ENCODE data around the gene SLC19A1.

The SLC19A1 gene

DNA sequence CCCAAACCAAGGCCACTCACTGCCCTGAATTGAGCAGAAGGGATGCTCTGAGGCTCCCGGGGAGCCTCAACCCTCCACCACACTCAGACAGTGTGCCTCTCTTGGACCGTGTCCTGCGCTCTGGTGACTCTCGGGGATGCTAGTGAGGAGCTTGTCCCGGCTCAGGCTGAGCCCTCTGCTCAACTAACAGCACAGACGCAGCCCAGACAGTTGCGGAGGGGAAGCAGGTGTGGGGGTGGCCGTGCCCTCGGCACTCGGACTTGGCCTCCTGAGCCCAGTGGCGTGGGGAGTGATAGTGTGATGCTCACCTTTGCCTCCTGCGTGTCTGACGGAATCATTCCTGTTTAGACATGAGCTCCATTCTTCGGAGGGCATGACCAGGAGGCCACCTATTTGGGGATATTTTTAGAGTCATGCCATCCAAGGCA is 15.4 kb upstream of the SLC19A1 start:
- no peak for DNase-seq

DNA sequence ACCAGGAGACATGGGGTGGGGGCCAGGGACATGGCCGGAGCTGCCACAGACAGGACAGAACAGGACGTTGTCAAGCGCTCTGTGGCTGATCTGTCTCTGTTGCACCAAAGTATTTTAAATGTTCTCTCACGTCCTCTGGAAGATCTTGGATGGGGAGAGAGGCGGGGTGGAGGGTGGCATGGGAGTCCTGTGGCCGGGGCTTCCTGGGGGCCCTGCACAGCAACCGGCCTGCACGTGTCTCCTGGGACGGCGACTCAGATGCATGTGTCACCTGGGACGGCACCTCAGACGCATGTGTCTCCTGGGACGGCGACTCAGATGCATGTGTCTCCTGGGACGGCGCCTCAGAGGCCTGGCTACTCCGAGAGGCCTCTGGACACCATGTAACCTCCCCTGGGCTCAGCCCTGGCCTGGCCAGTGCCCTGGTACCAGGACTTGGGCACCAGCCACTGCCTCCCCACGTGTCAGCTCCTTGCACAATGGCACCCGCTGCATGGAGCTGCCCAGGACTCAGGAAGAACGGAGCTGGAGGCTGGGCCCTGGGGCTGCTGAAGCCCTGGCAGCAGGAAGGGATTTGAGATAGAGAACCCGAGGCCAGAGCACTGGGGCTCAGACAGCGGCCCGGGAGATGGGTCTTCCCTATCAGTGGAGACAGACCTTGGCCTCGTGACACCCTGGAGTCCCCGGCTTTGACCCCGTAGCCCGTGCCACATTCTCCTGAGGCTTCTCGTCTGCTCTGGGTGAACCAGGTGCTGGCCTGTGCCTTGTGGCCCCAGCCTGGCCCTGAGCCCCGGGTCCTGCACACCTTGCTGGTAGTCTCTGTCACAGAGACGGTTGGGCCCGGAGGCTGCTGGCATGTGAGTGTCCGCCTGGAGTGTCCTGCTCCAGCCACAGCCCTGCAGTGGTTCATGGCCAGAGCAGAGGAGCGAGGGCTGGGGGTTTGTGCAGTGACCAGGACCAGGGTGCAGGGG is 14.7 kb upstream of the SLC19A1 start:
- DNase-seq: no peak

DNA sequence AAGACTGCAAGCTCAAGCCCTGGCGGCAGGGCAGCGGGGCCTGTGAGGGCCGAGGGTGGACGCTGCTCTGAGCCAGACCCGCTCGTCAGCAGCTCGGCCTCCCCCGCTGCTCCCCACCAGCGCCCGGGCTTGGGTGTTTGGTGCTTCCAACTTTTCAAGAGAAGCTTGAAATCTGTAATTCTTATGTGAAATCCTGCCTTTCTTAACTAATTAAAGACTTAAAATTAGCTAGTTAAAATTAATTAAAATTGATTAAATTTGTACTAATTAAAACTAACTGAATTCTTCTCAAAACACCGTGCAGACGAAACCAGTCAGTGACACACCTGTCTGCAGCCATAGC is 14.0 kb upstream of the SLC19A1 start:
- no peak for DNase-seq

DNA sequence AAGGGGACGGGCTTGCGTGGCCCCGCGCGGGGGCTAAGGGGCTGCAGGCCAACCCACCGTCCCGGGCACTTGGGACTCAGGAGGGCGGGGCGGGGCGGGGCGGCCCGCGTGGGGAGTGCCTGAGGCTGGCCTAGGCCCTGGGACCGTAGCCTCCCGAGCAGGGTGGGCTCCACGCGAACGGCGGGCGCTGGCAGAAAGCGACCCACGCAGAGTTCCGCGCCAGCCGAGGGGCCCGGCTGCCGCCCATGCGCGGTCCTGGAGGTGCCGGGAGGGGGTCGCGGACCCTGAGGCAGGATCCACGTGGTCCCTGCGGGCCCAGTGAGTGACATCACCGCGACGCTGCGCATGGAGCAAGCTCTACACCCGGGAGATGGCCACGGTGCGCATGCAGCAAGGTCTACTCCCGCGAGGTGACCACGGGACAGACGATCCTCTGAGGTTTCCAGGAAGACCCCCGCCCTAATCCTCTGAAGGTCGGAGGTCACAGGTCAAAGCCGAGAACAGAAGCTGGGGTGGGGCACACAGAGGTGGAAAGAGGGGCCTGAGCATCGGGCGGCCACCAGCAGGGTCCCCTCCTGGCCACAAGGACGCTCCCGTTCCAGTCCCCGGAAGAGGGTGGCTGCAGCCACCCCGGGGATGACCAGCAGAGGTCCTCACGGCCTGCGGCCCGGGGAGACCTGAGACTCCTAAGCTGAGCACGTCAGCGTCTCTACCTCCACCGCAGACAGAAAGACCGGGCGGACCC is 13.5 kb upstream of the SLC19A1 start:
- peak; percentile 40 for DNase-seq

DNA sequence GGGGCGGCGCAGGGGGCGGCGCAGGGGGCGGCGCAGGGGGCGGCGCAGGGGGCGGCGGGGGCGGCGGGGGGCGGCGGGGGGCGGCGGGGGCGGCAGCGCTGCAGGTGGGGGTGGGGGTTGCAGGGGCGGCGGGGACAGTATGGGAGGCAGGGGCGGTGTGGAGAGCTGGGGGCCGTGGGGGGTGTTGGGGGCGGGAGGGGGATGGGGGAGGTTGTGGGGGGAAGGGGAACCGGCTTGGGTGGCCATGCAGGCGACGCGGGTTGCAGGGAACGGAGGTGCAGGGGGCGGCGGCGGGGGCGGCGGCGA is 13.0 kb upstream of the SLC19A1 start:
- no peak for DNase-seq

DNA sequence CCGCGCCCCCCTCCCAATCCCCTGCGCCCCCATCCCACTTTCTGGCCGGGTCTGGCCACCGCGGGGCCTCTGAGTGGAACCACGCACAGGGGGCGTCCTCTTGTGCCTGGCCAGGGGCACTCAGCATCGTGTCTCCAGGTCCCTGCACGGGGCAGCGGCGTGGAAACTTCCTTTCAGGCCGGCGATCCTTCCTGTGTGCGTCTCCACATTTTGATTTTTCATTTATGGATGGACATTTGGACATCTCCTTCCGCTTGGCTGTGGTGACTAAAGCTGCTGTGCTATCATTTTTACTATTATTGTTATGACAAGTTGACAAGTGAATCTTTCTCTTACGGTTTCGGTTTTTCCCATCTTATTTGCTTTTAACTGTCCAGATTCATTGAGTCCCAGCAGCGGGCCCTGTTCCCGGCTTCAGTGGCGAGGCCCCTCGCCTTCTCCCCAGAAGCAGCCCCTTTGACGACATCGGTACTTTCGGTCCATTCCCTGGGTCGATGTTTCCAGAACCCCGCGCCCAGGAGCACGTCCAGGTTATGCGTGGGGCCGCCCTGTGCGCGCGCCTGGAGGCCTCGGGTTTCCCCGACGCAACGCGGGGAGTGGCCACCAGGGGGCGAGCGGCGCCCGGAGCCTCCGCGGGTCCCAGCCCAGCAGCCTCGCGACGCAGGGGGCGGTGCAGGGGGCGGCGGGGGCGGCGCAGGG is 12.4 kb upstream of the SLC19A1 start:
- DNase-seq: peak; percentile 87

DNA sequence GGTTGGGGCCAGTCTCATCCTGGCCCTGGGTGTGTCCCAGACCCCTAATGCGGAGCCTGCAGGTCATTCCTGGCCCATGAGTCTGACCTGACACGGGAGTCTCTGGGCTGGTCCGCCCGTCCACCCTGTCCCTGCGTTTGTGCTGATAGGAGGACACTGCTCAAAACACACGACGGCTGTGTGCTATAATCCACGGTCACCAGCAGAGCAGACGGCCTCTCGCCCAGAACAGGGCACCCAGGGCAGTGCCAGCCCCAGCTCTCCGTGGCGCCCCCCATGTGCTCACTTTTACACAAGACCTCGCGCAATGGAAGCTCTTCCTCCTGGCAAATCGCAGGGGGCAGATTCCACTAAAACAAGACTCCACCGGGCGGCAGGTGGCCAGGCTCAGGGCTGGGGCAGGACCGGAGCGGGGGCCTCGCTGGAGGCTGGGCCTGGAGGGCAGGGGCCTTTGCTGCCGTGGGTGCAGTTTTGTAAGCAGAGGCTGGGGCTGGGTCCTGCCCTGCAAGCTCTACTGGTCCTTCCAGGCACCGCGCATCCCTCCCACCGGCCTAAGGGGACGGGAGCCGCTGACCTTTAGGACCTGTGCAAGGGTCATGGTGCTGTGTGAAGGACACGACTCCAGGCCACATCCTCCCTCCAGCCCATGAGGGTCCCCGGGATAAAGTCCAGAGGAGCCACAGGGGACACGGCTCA is 10.6 kb upstream of the SLC19A1 start:
- no peak for DNase-seq

DNA sequence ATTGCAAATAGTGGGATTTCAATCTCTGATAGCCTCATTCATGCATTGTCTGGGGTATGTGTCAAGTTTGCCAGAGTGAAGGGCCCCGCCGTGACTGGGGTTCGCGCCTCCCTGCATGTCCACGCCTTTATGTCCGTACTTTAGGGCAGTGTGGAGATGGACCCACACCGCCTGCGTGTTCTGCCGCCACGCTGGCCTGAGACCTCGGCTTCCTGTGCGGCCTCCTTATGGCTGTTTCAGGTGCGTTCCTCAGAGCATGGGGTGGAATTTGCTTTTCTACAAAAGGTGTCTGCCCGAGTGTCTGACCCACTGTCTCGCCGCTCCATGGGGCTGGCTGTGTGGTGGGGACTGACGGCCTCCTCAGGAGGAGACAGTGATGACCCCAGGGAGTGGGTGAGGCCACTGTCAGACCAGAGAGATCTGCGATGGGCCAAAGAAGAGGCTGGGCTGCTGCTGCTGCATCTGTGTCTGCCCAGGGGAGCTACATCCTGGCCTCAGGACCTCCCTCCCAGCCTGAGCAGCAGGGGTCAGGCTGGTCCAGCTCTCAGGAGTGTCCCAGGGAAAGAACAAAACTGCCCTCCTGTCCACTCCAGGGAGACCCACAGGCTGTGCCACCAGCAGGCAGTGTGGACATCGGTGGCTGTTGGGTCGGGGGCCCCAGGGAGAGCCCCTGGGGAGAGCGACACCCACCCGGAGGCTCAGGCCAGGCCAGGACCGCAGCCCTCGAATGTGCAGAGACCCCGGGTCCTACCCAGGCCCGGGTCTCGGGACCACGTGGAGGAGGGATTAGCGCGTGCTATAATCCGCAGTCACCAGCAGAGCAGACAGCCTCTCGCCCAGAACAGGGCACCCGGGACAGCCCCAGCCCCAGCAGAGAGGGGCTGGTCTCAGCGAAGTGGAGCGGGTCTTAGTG is 9.8 kb upstream of the SLC19A1 start:
- no peak for DNase-seq

DNA sequence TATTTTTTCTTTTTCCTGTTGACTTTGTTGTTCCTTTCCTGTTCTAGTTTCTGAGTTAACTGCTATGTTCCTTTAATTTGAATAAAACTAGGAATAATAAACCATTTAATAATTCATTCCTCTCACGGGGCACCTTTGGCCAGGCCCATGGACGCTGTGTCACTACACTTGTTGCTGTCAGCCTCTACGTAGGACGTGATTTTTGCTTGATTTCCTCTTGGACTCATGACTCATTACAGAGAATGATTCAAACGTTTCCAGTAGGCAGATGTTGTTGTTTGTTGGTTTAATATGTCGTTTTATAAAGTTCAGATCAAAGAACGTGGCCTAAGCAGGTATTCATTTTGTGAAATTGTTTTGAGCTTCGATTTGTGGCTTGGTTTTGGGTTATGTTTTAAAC is 9.1 kb upstream of the SLC19A1 start:
- no peak for DNase-seq

DNA sequence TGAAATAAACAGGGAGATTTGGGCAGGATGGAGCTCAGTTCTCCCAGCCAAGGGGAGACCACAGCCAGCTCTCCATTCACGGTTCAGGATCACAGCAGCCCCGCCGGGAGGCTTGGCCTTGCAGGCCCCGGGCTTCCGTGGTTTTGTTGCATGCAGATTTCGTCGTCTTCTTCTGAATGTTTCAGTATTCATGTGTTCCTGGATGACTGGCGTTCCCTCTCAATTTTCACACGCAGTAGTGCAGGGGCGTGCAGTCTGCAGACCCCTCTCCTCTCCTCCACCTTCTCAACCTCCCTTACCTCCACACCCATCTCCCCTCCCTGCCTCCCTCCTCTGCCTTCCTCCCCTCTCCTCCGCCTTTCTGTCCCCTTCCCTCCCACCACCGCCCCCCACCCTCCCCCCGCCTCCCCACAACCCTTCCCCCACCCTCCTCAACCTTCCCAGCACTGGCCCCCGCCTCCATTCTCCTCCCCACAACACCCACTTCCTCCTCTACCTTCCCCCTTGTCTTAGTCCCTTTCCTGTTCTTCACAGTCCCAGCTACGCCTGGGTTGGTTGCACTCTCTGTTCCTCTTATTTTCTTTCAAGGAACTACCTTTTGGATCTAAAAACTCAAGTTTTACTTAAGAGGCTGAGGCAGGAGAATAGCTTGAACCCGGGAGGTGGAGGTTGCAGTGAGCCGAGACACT is 8.4 kb upstream of the SLC19A1 start:
- DNase-seq: no peak

DNA sequence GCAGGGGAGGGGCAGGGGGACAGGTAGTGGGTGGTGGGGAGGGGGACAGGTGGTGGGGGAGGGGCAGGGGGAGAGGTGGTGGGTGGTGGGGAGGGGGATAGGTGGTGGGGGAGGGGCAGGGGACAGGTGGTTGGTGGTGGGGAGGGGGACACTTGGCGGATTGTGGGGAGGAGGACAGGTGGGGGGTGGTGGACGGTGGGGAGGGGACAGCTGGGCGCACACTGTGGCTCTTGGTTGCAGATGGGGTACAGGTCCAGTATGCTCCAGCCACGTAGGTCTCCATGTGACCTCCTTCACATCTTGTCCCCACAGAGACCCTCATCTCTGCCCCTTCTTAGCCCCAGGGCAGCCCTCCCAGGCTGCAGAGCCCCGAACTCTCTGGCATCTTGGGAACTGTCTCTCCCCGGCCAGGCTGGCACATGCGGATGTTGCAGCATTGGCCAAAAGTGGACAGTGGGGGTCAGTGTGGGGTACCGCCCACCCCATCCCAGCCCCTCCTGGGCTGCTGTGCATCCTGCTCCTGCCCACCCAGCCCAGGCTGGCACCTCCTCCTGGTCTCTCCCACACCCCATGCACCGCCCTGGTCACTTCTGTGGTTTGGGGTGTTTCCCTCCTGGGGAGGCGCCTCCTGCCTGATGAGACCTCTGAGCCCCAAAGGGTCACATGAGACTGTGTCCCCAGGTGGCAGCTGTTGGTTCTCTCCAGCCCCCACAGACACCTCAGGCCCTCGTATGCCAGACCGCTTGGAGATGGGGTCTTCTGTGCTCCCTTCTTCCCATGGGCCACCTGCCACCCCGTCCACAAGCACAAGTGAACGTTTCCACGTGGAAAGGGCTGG is 7.6 kb upstream of the SLC19A1 start:
- no peak for DNase-seq

DNA sequence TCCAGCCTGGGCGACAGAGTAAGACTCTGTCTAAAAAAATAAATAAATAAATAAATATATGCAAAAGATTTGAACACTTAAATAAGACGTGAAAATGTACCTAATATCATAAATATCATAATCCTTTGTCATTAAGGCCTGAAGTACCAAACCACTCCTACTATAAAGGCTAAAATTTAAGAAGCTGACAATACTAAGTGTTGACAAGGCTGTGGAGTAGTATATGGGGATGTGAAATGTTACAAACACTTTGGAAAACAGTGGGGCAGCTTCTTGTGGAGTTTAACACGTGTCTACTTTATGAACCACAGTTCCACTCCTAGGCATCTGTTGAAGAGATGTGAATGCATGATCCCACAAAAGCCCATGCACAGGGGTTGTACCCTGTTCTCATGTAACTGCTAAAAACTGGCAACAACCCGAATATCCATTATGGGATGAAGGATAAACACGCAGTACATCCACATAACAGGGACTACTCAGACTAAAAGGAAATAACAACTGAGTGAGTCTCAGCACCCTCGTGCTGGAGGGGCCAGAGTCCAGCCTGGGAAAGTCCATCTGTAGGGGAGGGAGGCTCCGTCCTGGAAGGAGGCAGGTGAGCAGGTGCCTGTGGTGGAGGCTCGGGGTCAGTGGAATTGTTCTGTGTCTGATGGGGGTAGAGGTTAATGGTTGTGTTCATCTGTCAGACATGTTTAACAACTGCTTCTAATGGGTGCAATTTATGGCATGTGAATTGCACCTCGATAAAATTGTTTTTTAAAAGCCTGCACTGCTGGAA is 6.7 kb upstream of the SLC19A1 start:
- no peak for DNase-seq

DNA sequence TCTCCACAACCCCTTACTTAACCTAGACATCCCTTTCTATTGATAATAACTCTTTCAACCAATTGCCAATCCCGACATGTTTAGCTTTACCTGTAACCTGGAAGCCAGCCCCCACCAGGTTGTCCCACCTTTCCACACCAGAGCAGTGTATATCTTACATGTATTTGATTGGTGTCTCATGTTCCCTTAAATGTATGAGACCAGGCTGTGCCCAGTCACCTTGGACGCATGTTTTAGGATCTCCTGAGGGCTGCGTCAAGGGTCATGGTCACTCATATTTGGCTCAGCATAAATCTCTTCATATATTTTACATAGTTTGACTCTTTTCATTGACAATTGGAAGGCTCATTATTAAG is 5.3 kb upstream of the SLC19A1 start:
- no peak for DNase-seq

DNA sequence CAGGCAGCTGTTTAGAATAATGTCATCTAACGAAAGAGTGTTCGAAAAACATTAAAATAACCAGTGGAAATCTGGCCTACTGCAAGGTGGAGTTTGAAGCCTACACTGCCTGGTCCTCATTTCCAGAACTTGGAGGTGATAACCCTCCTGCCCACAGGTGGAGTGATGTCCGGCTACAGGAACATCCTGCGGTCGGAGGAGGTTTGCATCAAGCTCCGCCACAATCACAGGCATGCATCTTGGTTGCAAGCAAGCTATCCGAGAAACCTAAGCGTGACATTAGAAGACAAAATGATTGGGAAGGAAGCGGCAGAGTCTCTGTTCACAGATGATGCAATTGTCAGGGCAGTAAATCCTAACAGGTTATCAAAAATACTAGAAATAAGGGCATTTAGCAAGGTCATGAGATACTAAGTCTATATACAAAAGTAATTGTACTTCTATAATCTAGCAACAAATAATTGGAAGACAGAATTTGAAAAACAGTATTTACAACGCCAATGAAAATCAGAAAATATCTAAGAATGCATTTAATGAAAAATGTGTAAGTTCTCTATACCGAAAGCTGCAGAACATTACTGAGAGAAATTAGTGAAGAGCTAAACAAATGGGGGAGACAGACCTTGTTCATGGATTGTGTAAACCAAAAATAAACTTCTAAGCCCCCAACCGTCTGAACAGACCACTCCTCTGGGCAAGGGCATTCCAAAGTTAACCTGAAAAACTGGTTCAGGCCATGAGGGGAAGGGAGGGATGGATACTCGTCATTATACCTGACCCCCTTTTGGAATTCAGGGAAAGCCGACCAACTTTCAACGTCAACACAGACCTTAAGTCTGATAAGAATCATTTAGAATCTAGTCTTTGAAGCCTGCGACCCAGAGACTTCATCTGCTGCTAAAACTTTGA is 4.7 kb upstream of the SLC19A1 start:
- DNase-seq: no peak

DNA sequence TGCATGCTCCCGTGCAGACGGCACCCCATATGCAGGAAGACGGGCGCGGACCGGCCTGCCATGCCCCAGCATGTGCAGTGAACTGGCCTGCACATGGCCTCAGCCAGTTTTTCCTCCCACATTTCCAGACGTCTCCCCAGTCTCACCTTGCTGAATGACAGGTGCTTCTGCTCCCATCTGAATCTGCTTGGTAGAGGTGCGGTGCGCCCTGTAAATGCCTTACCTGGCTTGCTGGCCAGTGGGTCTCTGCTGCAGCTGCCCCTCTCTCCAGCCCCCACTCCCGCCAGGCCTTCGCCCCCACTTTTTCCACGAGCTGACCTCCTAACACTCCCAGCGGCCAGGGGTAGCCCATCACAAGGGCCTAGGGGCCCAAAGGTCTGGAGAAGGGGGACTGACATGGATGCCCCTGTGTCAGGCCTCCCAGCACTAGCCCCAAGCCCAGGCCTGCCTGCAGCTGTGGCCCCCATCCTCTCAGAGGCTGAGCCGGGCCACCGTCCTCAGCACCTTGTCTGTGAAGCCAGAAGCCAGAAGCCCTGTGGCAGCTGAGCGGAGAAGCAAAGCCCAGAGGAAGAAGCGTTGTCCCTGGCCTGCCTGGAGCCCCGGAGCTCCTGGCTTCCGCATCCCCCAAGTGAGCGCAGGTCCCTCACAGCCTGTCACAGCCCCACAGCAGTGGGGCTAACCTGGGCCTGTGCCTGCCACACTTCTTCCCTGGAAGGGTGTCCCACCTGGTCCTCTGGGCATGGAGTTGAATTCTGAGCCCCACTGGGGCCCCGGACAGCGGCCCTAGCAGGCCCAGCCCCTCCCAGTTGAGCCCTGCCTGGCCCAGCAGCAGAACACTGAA is 3.7 kb upstream of the SLC19A1 start:
- DNase-seq: no peak

DNA sequence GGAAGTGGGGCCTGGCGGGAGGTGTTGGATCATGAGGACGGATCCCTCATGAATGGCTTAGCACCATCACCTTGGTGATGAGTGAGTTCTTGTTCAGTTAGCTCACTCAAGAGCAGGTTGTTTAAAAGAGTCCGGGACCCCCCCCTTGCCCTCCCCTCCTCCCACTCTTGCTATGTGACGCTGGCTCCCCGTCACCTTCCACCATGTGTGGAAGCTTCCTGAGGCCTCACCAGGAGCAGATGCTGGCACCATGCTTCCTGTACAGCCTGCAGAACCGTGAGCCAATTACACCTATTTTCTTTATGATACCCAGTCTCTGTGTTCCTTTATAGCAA is 3.0 kb upstream of the SLC19A1 start:
- no peak for DNase-seq

DNA sequence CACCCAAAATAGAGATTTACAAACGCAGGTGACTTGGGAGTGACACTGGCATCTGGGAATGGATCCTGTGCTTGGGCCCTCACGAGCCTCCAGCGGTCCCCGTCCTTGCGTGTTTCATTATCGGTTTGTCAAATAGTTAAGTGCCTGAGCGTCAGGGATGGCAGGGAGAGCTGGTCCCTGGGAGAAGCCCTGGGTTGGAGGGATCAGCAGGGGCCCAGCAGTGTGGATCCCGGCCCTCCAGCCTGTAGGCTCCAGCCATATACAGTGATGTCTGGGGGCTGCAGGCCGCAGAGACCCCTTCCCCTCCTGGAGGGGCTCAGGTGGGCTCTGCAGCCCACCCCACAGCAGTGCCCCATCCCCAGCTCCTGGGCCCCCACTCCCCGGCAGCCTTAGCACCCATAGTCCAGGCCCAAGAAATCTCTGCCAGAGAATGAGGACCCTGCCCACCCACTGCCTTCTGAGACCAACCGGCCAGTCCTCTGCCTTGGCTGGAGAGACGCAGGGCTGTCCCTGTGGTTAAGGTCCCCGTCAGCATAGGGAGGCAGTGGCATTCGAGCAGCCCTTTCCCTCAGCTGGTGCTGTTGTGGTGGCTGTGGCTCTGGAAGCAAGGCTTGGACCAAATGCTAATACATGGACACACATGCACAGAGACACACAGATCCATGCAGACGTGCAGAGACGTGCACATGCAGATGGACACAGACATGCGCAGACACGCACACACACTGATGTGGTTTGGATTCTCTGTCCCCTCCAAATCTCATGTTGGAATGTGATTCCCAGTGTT is 2.4 kb upstream of the SLC19A1 start:
- no peak for DNase-seq
